GM21515 (cell line): ENCODE results near the gene MRAP.

ENCODE experiments used
- ATAC-seq: cut with Tn5 transposase; IDR thresholded peaks from one replicate; pipeline ENCODE4 v1.9.1; 2021; ENCODE audit not compliant: unreplicated experiment

MRAP gene

GRCh38 chr21:32347977-32348376 lies 49.3 kb downstream of the MRAP start:
- no peak for ATAC-seq

- ATAC-seq = no peak
These were observed 50.1 kb downstream of the MRAP start for GRCh38 chr21:32348604-32349332.

- no peak for ATAC-seq
These were observed 50.8 kb downstream of the MRAP start for GRCh38 chr21:32349333-32349944.

- no peak for ATAC-seq
These were observed 51.7 kb downstream of the MRAP start for GRCh38 chr21:32350211-32350980.

GRCh38 chr21:32350981-32351380 lies 52.3 kb downstream of the MRAP start:
- ATAC-seq = no peak

GRCh38 chr21:32351428-32351827 lies 52.8 kb downstream of the MRAP start:
- no peak for ATAC-seq

- no peak for ATAC-seq
These were observed 53.9 kb downstream of the MRAP start for GRCh38 chr21:32352526-32352925.

GRCh38 chr21:32353002-32353711 lies 54.5 kb downstream of the MRAP start:
- ATAC-seq = no peak

GRCh38 chr21:32356874-32357395 lies 58.3 kb downstream of the MRAP start:
- ATAC-seq = no peak

- ATAC-seq = no peak
These were observed 61.1 kb downstream of the MRAP start for GRCh38 chr21:32359719-32360260.

- ATAC-seq = no peak
These were observed 61.8 kb downstream of the MRAP start for GRCh38 chr21:32360401-32360975.
